IMR-90 (cell line): Measurements from ENCODE around the gene ST6GALNAC2. TPM values are rescaled to one million over a fixed set of nuclear protein-coding genes. Genes with fewer than 3 reads are reported as not detected.

Experiments used
- ATAC-seq: fragments of 200-7000 bp; cut with Tn5 transposase; 2 replicates; pipeline ENCODE4 v1.9.1; 2020; ENCODE audit warnings: low read depth, mild to moderate bottlenecking, moderate library complexity
- BruUV-seq: library from RNA; stranded (reverse); fragments of 400-500 nt; replicated peaks from 2 replicates; lab custom pipeline; 2021; lab: Mats Ljungman, UMichigan
- CTCF ChIA-PET: fragments of 300-600 bp; formaldehyde crosslinking; extraction: SDS; loops from one replicate; lab custom pipeline; 2021; ENCODE audit warnings: antibody characterized with exemption; lab: Yijun Ruan, JAX
- POLR2A ChIA-PET: fragments of 300-600 bp; sonication (Branson Sonifier 250); formaldehyde crosslinking; loops from one replicate; lab custom pipeline; 2022; ENCODE audit warnings: antibody characterized with exemption; ENCODE audit not compliant: unreplicated experiment; lab: Charles Lee
- DNase-seq: peaks from one replicate; pipeline ENCODE4 v3.0.0; 2013
- H2AFZ ChIP-seq: replicated peaks from 2 replicates; pipeline ENCODE3; 2013; ENCODE audit warnings: low read length, mild to moderate bottlenecking; ENCODE audit not compliant: poor library complexity
- H2AK5ac ChIP-seq: 2 replicates; pipeline ENCODE4 v1.6.1; 2013; ENCODE audit warnings: low read depth, low read length, inconsistent platforms
- H2AK9ac ChIP-seq: replicated peaks from 2 replicates; pipeline ENCODE3; 2013; ENCODE audit warnings: mild to moderate bottlenecking, low read depth, low read length, moderate library complexity; ENCODE audit not compliant: poor library complexity
- H2BK120ac ChIP-seq: 2 replicates; pipeline ENCODE4 v1.6.1; 2013; ENCODE audit warnings: low read depth, low read length, inconsistent platforms
- H2BK15ac ChIP-seq: 3 replicates; pipeline ENCODE4 v1.6.1; 2013; ENCODE audit warnings: low read depth, low read length, inconsistent platforms
- H2BK20ac ChIP-seq: 2 replicates; pipeline ENCODE4 v1.6.1; 2013; ENCODE audit warnings: low read depth, mild to moderate bottlenecking, inconsistent platforms, low read length, moderate library complexity
- H2BK5ac ChIP-seq: 2 replicates; pipeline ENCODE4 v1.6.1; 2013; ENCODE audit warnings: mild to moderate bottlenecking, low read depth, low read length, inconsistent platforms; ENCODE audit not compliant: poor library complexity, severe bottlenecking
- H3K14ac ChIP-seq: replicated peaks from 2 replicates; pipeline ENCODE4 v1.6.1; 2013; ENCODE audit warnings: low read depth, low read length, inconsistent platforms
- H3K18ac ChIP-seq: 2 replicates; pipeline ENCODE4 v1.6.1; 2013; ENCODE audit warnings: low read depth, low read length, control low read depth
- H3K23ac ChIP-seq: 2 replicates; pipeline ENCODE4 v1.6.1; 2013; ENCODE audit warnings: low read depth, low read length, inconsistent platforms
- H3K27ac ChIP-seq: 2 replicates; pipeline ENCODE4 v1.5.1; 2013; ENCODE audit warnings: mild to moderate bottlenecking, control low read depth, low read length; ENCODE audit not compliant: insufficient read depth
- H3K27me3 ChIP-seq: 2 replicates; pipeline ENCODE4 v1.6.1; 2013; ENCODE audit warnings: low read length; ENCODE audit not compliant: control insufficient read depth, insufficient read depth
- H3K36me3 ChIP-seq: 2 replicates; pipeline ENCODE4 v1.6.1; 2013; ENCODE audit warnings: low read length, mixed read lengths; ENCODE audit not compliant: control insufficient read depth, insufficient read depth
- H3K4ac ChIP-seq: 2 replicates; pipeline ENCODE4 v1.6.1; 2013; ENCODE audit warnings: low read depth, low read length, inconsistent platforms
- H3K4me1 ChIP-seq: 2 replicates; pipeline ENCODE4 v1.6.1; 2013; ENCODE audit warnings: low read length, mixed read lengths; ENCODE audit not compliant: control insufficient read depth, insufficient read depth
- H3K4me2 ChIP-seq: 2 replicates; pipeline ENCODE4 v1.6.1; 2013; ENCODE audit warnings: low read depth, mild to moderate bottlenecking, control low read depth, low read length, moderate library complexity
- H3K4me3 ChIP-seq: 2 replicates; pipeline ENCODE4 v1.5.1; 2013; ENCODE audit warnings: low read depth, mild to moderate bottlenecking, control low read depth, low read length, moderate library complexity; ENCODE audit not compliant: insufficient read depth
- H3K56ac ChIP-seq: 2 replicates; pipeline ENCODE4 v1.6.1; 2013; ENCODE audit warnings: low read length, inconsistent platforms; ENCODE audit not compliant: insufficient read depth; ENCODE audit errors: extremely low read depth
- H3K79me1 ChIP-seq, 2 experiments: 2 replicates each; pipeline ENCODE4 v1.6.1; 2013; ENCODE audit warnings: low read length in 2 of 2, inconsistent platforms in 1 of 2, low read depth in 1 of 2
- H3K9ac ChIP-seq: 2 replicates; pipeline ENCODE4 v1.6.1; 2013; ENCODE audit warnings: low read depth, low read length, control low read depth
- H3K9me1 ChIP-seq: 2 replicates; pipeline ENCODE4 v1.6.1; 2013; ENCODE audit warnings: low read length, inconsistent platforms; ENCODE audit not compliant: insufficient read depth
- H3K9me3 ChIP-seq: 2 replicates; pipeline ENCODE4 v1.6.1; 2013; ENCODE audit warnings: low read length; ENCODE audit not compliant: control insufficient read depth, insufficient read depth
- H4K20me1 ChIP-seq: 2 replicates; pipeline ENCODE4 v1.6.1; 2013; ENCODE audit warnings: low read length, inconsistent platforms; ENCODE audit not compliant: insufficient read depth
- H4K5ac ChIP-seq: 2 replicates; pipeline ENCODE4 v1.6.1; 2013; ENCODE audit warnings: mild to moderate bottlenecking, low read depth, low read length, control low read depth
- H4K8ac ChIP-seq, 2 experiments: 2 replicates each; pipeline ENCODE4 v1.6.1; 2013; ENCODE audit warnings: low read depth in 2 of 2, low read length in 2 of 2, control low read depth in 1 of 2, inconsistent platforms in 1 of 2
- H4K91ac ChIP-seq: 2 replicates; pipeline ENCODE4 v1.6.1; 2013; ENCODE audit warnings: low read depth, low read length, inconsistent platforms; ENCODE audit not compliant: insufficient read depth
- BHLHE40 ChIP-seq: fragments of 150-350 bp; IDR thresholded peaks from 2 replicates; pipeline ENCODE4 v1.6.1; 2016; ENCODE audit warnings: mild to moderate bottlenecking, low read depth, low read length
- FOS ChIP-seq: fragments of 150-350 bp; IDR thresholded peaks from 2 replicates; pipeline ENCODE4 v1.6.1; 2016; ENCODE audit warnings: low read depth, low read length
- MAFK ChIP-seq: IDR thresholded peaks from 2 replicates; pipeline ENCODE4 v1.6.1; 2012; ENCODE audit warnings: low read depth, low read length, improper control_type of control experiment
- MAZ ChIP-seq: IDR thresholded peaks from 2 replicates; pipeline ENCODE4 v1.6.1; 2012; ENCODE audit warnings: low read depth, mild to moderate bottlenecking, low read length, improper control_type of control experiment, moderate library complexity, borderline replicate concordance
- POLR2A ChIP-seq: IDR thresholded peaks from 2 replicates; pipeline ENCODE4 v1.6.1; 2012; ENCODE audit warnings: mild to moderate bottlenecking, low read depth, low read length
- RAD21 ChIP-seq: IDR thresholded peaks from 2 replicates; pipeline ENCODE4 v1.6.1; 2012; ENCODE audit warnings: low read length, improper control_type of control experiment
- RCOR1 ChIP-seq: IDR thresholded peaks from 2 replicates; pipeline ENCODE4 v1.6.1; 2012; ENCODE audit warnings: mild to moderate bottlenecking, low read length, improper control_type of control experiment; ENCODE audit not compliant: insufficient replicate concordance
- RFX5 ChIP-seq: IDR thresholded peaks from 2 replicates; pipeline ENCODE4 v1.8.0; 2012; ENCODE audit warnings: low read depth, mild to moderate bottlenecking, low read length, moderate library complexity
- WGBS, 2 experiments: methylation state at CpG; one replicate each; pipeline versions ENCODE4 v1.1.5 to v1.1.7; 2013; ENCODE audit warnings: missing lambda C conversion rate in 2 of 2; ENCODE audit not compliant: insufficient read length in 1 of 2; ENCODE audit errors: extremely low coverage in 2 of 2; 5-methylcytosine and 5-hydroxymethylcytosine counted together
- dilution Hi-C: fragments of 300-500 bp; cut with HindIII; formaldehyde crosslinking; loops from one replicate; pipeline ENCODE4 v1.14.3; 2018; ENCODE audit warnings: low sequenced_read_pairs; ENCODE audit not compliant: unreplicated experiment
- in situ Hi-C: fragments of 300-500 bp; cut with MboI; formaldehyde crosslinking; loops from 3 replicates; pipeline ENCODE4 v1.14.3; 2019; ENCODE audit warnings: low sequenced_read_pairs, inconsistent platforms, mixed read lengths
- intact Hi-C: fragments of 100-400 bp; cut with micrococcal nuclease; formaldehyde crosslinking; loops from 2 replicates; pipeline ENCODE4 v1.10.0; 2022
- polyA plus RNA-seq, 3 experiments: library from polyadenylated mRNA; depleted of rRNA; stranded (reverse); fragments of >200 nt; gene quantifications; 2 replicates each; pipeline ENCODE4 v1.2.3, GENCODE V29; 2012; ENCODE audit warnings: low replicate concordance in 1 of 3
- total RNA-seq: library from RNA; depleted of rRNA; stranded (reverse); fragments of >200 nt; gene quantifications from 2 replicates; pipeline ENCODE4 v1.2.3, GENCODE V29; 2012
- TF ChIP-seq, protein P1 (sequence below): fragments of 150-350 bp; IDR thresholded peaks from 2 replicates; pipeline ENCODE4 v1.6.1; 2017; ENCODE audit warnings: mild to moderate bottlenecking, antibody characterized with exemption, low read length, low read depth
- TF ChIP-seq, protein P2 (sequence below): fragments of 150-350 bp; IDR thresholded peaks from 2 replicates; pipeline ENCODE4 v1.6.1; 2016; ENCODE audit warnings: low read depth, mild to moderate bottlenecking, low read length, moderate library complexity, borderline replicate concordance

Gene ST6GALNAC2
- total and polyA plus RNA-seq, 2 of the 4 experiments (the other 2 are of a cell fraction), result 0.10 TPM; not detected in 1

DNA sequence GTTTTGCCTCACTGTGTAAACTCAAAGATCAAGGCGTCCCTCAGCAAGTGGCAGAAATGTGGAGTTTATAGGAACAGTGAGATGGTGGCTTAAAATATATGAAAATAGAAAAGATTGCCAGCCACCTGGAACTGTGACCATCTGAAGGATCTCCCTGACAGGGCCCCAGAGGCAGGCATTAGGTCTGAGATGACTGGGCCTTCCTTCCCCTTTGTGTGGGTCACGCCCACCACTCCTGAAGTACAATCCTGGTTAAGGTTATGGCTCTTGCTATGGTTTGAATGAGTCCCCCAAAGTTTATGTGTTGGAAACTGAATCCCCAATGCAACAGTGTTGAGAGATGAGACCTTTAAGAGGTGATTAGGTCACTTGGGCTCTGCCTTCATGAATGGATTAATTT, 6.4 kb downstream of the ST6GALNAC2 start:
- TF ChIP-seq MAFK (no peak), FOS (no peak), RFX5 (no peak), RAD21 (no peak), POLR2A (no peak), BHLHE40 (no peak), RCOR1 (no peak), MAZ (no peak)
- TF ChIP-seq, protein P1, sequence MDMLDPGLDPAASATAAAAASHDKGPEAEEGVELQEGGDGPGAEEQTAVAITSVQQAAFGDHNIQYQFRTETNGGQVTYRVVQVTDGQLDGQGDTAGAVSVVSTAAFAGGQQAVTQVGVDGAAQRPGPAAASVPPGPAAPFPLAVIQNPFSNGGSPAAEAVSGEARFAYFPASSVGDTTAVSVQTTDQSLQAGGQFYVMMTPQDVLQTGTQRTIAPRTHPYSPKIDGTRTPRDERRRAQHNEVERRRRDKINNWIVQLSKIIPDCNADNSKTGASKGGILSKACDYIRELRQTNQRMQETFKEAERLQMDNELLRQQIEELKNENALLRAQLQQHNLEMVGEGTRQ, result no peak
- TF ChIP-seq, protein P2, sequence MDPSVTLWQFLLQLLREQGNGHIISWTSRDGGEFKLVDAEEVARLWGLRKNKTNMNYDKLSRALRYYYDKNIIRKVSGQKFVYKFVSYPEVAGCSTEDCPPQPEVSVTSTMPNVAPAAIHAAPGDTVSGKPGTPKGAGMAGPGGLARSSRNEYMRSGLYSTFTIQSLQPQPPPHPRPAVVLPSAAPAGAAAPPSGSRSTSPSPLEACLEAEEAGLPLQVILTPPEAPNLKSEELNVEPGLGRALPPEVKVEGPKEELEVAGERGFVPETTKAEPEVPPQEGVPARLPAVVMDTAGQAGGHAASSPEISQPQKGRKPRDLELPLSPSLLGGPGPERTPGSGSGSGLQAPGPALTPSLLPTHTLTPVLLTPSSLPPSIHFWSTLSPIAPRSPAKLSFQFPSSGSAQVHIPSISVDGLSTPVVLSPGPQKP, result no peak
- no CpG with 5 or more reads among the region's 2 CpGs for WGBS, 2 experiments
- no peak for DNase-seq
- no peak overlapping the region for H2BK20ac ChIP-seq
- H4K20me1 ChIP-seq, result no peaks in the 10 kb centered on the region
- no peak overlapping the region for H3K4ac ChIP-seq
- H3K4me3 ChIP-seq, result no peak overlapping the region
- H3K9ac ChIP-seq, result no peak overlapping the region
- H3K27me3 ChIP-seq, result no peaks in the 10 kb centered on the region; the same call in 1 of the 2 replicates
- BruUV-seq, result no TSS peak
- no peak overlapping the region for H4K5ac ChIP-seq
- no peak overlapping the region for H2BK5ac ChIP-seq
- no peak overlapping the region for H3K14ac ChIP-seq
- in situ Hi-C loops (no loop called here), dilution Hi-C loops (no loop called here), intact Hi-C loops (no loop called here)
- peaks cover 3% of the 10 kb centered on the region; the same call in 1 of the 2 replicates for H3K9me1 ChIP-seq
- H3K23ac ChIP-seq, result no peak overlapping the region
- H2AFZ ChIP-seq, result no peak overlapping the region
- H3K79me1 ChIP-seq, result no peaks in the 10 kb centered on the region
- ChIA-PET POLR2A (no interaction called here), CTCF (no interaction called here)
- H4K91ac ChIP-seq, result no peak overlapping the region
- H2AK9ac ChIP-seq, result no peak overlapping the region
- no peak overlapping the region for H3K27ac ChIP-seq
- no peak overlapping the region for H4K8ac ChIP-seq
- no peak for ATAC-seq
- no peaks in the 10 kb centered on the region for H3K9me3 ChIP-seq
- no peak overlapping the region for H3K4me2 ChIP-seq
- no peak overlapping the region for H2BK15ac ChIP-seq
- peaks cover 2% of the 10 kb centered on the region; the same call in 1 of the 2 replicates for H3K4me1 ChIP-seq
- H3K18ac ChIP-seq, result no peak overlapping the region
- H3K36me3 ChIP-seq, result no peaks in the 10 kb centered on the region
- H3K56ac ChIP-seq, result no peak overlapping the region
- H2BK120ac ChIP-seq, result no peak overlapping the region
- no peak overlapping the region for H2AK5ac ChIP-seq
